Measurements from ENCODE around the gene ZNF660. TPM values are rescaled to one million over a fixed set of nuclear protein-coding genes. Genes with fewer than 3 reads are reported as not detected.

Gene ZNF660
- total and polyA plus RNA-seq, 9 of the 15 experiments (the other 6 are each of a cell fraction or from before 2014, with no cell fraction given): 0.06 to 0.65 (median 0.17) TPM

DNA sequence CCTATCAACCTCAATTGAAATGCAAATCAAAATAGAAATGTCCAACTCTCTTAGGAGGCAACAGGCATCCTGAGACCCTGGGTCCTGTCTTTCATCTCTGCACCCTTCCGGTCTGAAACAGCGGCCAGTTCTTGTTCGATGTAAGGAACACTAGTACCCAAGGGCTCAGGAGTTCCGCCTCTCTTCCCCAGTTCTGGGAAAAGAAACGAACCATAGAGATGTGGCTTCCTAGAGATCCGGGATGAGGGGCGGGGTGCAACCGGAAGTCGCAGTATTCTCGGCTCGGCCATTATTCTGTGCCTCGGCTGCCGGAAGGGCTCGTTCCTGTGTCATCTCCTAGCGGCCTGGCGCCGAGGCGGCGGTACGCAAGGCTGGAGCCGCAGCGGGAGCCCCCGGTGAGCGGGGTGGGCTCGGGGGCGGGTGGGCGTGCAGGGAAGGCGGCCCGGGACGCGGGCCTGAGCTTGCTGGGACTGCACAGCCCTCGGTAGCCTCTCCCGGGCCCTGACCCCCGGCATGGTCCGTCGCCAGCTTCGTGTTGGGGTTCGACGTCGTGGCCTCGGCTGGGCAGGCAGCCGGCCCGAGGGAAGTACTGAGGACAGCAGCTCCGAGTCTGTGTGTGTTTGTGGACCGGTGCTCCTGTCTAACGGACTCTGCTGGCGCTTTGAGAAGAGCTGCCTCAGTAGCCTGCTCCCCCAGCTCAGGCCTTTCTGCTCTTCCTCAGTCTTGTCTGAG is 40.2 kb downstream of the ZNF660 start, which contains the start of gene ZNF197 (continued):
- peak; percentile 81 for TF ChIP-seq MTA3 (IDR thresholded peaks at IDR 0.05; ENCODE audit: borderline replicate concordance)
- peak; percentile 68 for TF ChIP-seq POLR2B (IDR thresholded peaks at IDR 0.05; ENCODE audit: low read depth, partially characterized antibody)
- TF ChIP-seq ZKSCAN1 (IDR thresholded peaks at IDR 0.05; ENCODE audit: low read depth, low read length): no peak
- TF ChIP-seq, protein P1, sequence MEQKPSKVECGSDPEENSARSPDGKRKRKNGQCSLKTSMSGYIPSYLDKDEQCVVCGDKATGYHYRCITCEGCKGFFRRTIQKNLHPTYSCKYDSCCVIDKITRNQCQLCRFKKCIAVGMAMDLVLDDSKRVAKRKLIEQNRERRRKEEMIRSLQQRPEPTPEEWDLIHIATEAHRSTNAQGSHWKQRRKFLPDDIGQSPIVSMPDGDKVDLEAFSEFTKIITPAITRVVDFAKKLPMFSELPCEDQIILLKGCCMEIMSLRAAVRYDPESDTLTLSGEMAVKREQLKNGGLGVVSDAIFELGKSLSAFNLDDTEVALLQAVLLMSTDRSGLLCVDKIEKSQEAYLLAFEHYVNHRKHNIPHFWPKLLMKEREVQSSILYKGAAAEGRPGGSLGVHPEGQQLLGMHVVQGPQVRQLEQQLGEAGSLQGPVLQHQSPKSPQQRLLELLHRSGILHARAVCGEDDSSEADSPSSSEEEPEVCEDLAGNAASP (IDR thresholded peaks at IDR 0.05): no peak
- peak; percentile 36; the same call in 1 of the 2 replicates for TF ChIP-seq NBN (IDR thresholded peaks at IDR 0.05; ENCODE audit: low read depth)
- peak; percentile 52; the same call in 1 of the 2 replicates for TF ChIP-seq PML (IDR thresholded peaks at IDR 0.05; ENCODE audit: low read length)
- TF ChIP-seq, protein P2, sequence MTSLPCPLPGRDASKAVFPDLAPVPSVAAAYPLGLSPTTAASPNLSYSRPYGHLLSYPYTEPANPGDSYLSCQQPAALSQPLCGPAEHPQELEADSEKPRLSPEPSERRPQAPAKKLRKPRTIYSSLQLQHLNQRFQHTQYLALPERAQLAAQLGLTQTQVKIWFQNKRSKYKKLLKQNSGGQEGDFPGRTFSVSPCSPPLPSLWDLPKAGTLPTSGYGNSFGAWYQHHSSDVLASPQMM (CRISPR knock-in tag; IDR thresholded peaks at IDR 0.05): no peak
- TF ChIP-seq PHF20 (IDR thresholded peaks at IDR 0.05; ENCODE audit: partially characterized antibody): peak; percentile 94
- no peak for TF ChIP-seq ZNF277 (CRISPR knock-in tag; IDR thresholded peaks at IDR 0.05; ENCODE audit: borderline replicate concordance)
- TF ChIP-seq TRIM24 (IDR thresholded peaks at IDR 0.05): peak in 1 of 2 experiments; percentile 85; a peak in 2 of 4 replicates
- peak; percentile 51 for TF ChIP-seq ZBTB12 (CRISPR knock-in tag; IDR thresholded peaks at IDR 0.05)
- no peak for TF ChIP-seq PYGO2 (tag; IDR thresholded peaks at IDR 0.05)
- peak; percentile 28; the same call in 1 of the 2 replicates for TF ChIP-seq DMBX1 (CRISPR knock-in tag; IDR thresholded peaks at IDR 0.05; ENCODE audit: borderline replicate concordance)
- peak; percentile 79 for TF ChIP-seq NCOA1 (IDR thresholded peaks at IDR 0.05; ENCODE audit: low read depth)
- TF ChIP-seq, protein P3, sequence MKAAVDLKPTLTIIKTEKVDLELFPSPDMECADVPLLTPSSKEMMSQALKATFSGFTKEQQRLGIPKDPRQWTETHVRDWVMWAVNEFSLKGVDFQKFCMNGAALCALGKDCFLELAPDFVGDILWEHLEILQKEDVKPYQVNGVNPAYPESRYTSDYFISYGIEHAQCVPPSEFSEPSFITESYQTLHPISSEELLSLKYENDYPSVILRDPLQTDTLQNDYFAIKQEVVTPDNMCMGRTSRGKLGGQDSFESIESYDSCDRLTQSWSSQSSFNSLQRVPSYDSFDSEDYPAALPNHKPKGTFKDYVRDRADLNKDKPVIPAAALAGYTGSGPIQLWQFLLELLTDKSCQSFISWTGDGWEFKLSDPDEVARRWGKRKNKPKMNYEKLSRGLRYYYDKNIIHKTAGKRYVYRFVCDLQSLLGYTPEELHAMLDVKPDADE (conservative IDR thresholded peaks at IDR 0.05; ENCODE audit: control insufficient read depth, low read depth, low read length): peak; percentile 83
- TF ChIP-seq ZNF511 (CRISPR knock-in tag; IDR thresholded peaks at IDR 0.05): peak; percentile 48; the same call in 1 of the 2 replicates
- TF ChIP-seq SNRNP70 (optimal IDR thresholded peaks at IDR 0.05; ENCODE audit: low read depth, low read length): no peak
- TF ChIP-seq ZNF431 (CRISPR knock-in tag; IDR thresholded peaks at IDR 0.05): no peak
- no peak for TF ChIP-seq RUNX1 (IDR thresholded peaks at IDR 0.05; ENCODE audit: low read depth)
- peak; percentile 79 for TF ChIP-seq POLR2H (tag; IDR thresholded peaks at IDR 0.05; ENCODE audit: low read depth)
- 0 out of 2 replicates have a peak, but pooled peaks have one; percentile 43 for TF ChIP-seq ZBTB43 (CRISPR knock-in tag; IDR thresholded peaks at IDR 0.05)
